ENCODE results near the gene TRAF2. TPM values are rescaled to one million over a fixed set of nuclear protein-coding genes. Genes with fewer than 3 reads are reported as not detected.

TRAF2 gene
- total and polyA plus RNA-seq, 2 of the 4 experiments (the other 2 are of a cell fraction), result 6.6 to 12.0 TPM

DNA sequence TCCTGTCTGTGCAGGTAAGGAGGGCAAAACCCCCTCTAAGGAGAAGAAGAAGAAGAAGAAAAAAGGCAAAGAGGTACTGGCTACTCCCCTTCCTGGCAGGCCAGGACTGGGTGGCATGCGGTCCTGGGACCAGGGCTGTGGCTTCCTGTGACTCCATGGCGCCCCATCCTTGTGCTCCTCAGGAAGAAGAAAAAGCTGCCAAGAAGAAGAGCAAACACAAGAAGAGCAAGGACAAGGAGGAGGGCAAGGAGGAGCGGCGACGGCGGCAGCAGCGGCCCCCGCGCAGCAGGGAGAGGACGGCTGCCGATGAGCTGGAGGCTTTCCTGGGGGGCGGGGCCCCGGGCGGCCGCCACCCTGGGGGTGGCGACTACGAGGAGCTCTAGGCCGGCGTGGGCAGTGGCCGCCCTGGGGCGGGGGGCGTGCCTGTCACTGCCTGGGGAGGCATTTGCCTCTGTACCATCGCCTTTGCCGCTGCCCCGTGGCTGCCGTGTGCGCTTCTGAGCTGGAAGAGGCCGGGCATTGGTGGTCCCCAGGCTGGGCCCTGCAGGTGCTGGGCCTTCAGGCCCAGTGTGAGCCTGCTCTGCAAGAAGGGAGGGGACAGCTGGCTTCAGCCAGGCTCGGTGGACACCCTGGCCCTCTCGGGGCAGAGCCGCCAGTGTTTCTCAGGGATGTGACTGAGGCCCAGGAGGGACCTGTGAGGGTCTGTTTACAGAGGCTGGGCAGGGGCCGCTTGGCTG lies 46.0 kb upstream of the TRAF2 start:
- no peak overlapping the region for H2AK5ac ChIP-seq (ENCODE audit: low read depth, low read length)
- 88% methylated on average over 3 of the region's 32 CpGs; no CpG with 5 or more reads in 1 of the 2 experiments for WGBS, 2 experiments (ENCODE audit: extremely low coverage in 2 of 2, insufficient read length in 1 of 2)
- no peak for DNase-seq
- ChIA-PET CTCF (no interaction called here), POLR2A (ENCODE audit: unreplicated experiment) (interaction anchor here (0.6 kb wide), 1 partner anchor 23 kb away, joined by 6 read pairs; no protein-coding TSS in a partner anchor)
- no peak overlapping the region for H3K9ac ChIP-seq (ENCODE audit: low read depth, low read length)
- peaks cover 17% of the 10 kb centered on the region for H4K20me1 ChIP-seq (ENCODE audit: insufficient read depth, low read length)
- ATAC-seq (ENCODE audit: low read depth), result no peak
- no peak overlapping the region for H3K27ac ChIP-seq (ENCODE audit: insufficient read depth, low read length)
- peaks cover 5% of the 10 kb centered on the region; the same call in 1 of the 2 replicates for H3K27me3 ChIP-seq (ENCODE audit: control insufficient read depth, insufficient read depth, low read length)
- H3K4me3 ChIP-seq (ENCODE audit: insufficient read depth, low read depth, low read length), result no peak overlapping the region
- intact Hi-C loops (cut with micrococcal nuclease), result no loop called here
- no peak overlapping the region for H2AFZ ChIP-seq (replicated peaks; ENCODE audit: low read length, poor library complexity)
- H2AK9ac ChIP-seq (replicated peaks; ENCODE audit: low read depth, low read length, poor library complexity), result peak overlapping the region; percentile 87
- H3K9me1 ChIP-seq (ENCODE audit: insufficient read depth, low read length), result peaks cover 7% of the 10 kb centered on the region; the same call in 1 of the 2 replicates
- no peak overlapping the region for H4K91ac ChIP-seq (ENCODE audit: insufficient read depth, low read depth, low read length)
- H3K79me1 ChIP-seq (ENCODE audit: low read depth in 1 of 2, low read length in 2 of 2), result peaks cover 0 to 6% of the 10 kb centered on the region in 2 experiments; a peak in 1 of 4 replicates
- H3K36me3 ChIP-seq (ENCODE audit: control insufficient read depth, insufficient read depth, low read length), result peaks cover 13% of the 10 kb centered on the region
- H2BK20ac ChIP-seq (ENCODE audit: low read depth, low read length), result no peak overlapping the region
- TSS peak; percentile 82 for BruUV-seq (replicated peaks)
- no peak overlapping the region for H3K4me2 ChIP-seq (ENCODE audit: low read depth, low read length)
- H3K56ac ChIP-seq (ENCODE audit: extremely low read depth, insufficient read depth, low read length), result no peak overlapping the region
- no peak overlapping the region for H3K23ac ChIP-seq (ENCODE audit: low read depth, low read length)
- no peak overlapping the region for H3K4ac ChIP-seq (ENCODE audit: low read depth, low read length)
- H2BK15ac ChIP-seq (ENCODE audit: low read depth, low read length), result no peak overlapping the region
- H4K8ac ChIP-seq (ENCODE audit: low read depth in 2 of 2, low read length in 2 of 2), result no peak overlapping the region
- in situ Hi-C loops (cut with MboI; ENCODE audit: low sequenced_read_pairs), result no loop called here
- no peak overlapping the region for H2BK5ac ChIP-seq (ENCODE audit: low read depth, low read length, poor library complexity, severe bottlenecking)
- peaks cover 9% of the 10 kb centered on the region for H3K4me1 ChIP-seq (ENCODE audit: control insufficient read depth, insufficient read depth, low read length)
- no peak overlapping the region for H3K18ac ChIP-seq (ENCODE audit: low read depth, low read length)
- dilution Hi-C loops (cut with HindIII; ENCODE audit: low sequenced_read_pairs, unreplicated experiment), result no loop called here
- H3K14ac ChIP-seq (replicated peaks; ENCODE audit: low read depth, low read length), result no peak overlapping the region
- no peak overlapping the region for H2BK120ac ChIP-seq (ENCODE audit: low read depth, low read length)
- H4K5ac ChIP-seq (ENCODE audit: low read depth, low read length), result no peak overlapping the region
- no peaks in the 10 kb centered on the region for H3K9me3 ChIP-seq (ENCODE audit: control insufficient read depth, insufficient read depth, low read length)
- TF ChIP-seq MXI1 (IDR thresholded peaks at IDR 0.05; ENCODE audit: borderline replicate concordance, low read depth, low read length) (no peak), MAFK (IDR thresholded peaks at IDR 0.05; ENCODE audit: low read depth, low read length) (no peak), RAD21 (IDR thresholded peaks at IDR 0.05; ENCODE audit: low read length) (no peak), BHLHE40 (IDR thresholded peaks at IDR 0.05; ENCODE audit: low read depth, low read length) (no peak), FOS (IDR thresholded peaks at IDR 0.05; ENCODE audit: low read depth, low read length) (no peak), MAZ (IDR thresholded peaks at IDR 0.05; ENCODE audit: borderline replicate concordance, low read depth, low read length) (no peak; the same call in 1 of the 2 replicates), NFE2L2 (IDR thresholded peaks at IDR 0.05; ENCODE audit: low read depth, low read length) (no peak), CTCF (conservative IDR thresholded peaks at IDR 0.05; ENCODE audit: low read depth, low read length) (no peak), SMC3 (IDR thresholded peaks at IDR 0.05; ENCODE audit: low read depth, low read length) (no peak), CEBPB (IDR thresholded peaks at IDR 0.05; ENCODE audit: low read depth, low read length) (no peak), POLR2A (IDR thresholded peaks at IDR 0.05; ENCODE audit: low read depth, low read length) (no peak), USF2 (IDR thresholded peaks at IDR 0.05; ENCODE audit: low read depth, low read length) (no peak), ELK1 (IDR thresholded peaks at IDR 0.05; ENCODE audit: borderline replicate concordance, low read depth, low read length) (no peak), RCOR1 (IDR thresholded peaks at IDR 0.05; ENCODE audit: insufficient replicate concordance, low read length) (no peak), CHD1 (IDR thresholded peaks at IDR 0.05; ENCODE audit: low read depth, low read length) (no peak)
